Stimulated activated naive CD8-positive, alpha-beta T cell treated with anti-CD3 and anti-CD28 coated beads, Interleukin-15, Interleukin-2, amounts not matched to agents 100 ng/mL and 50 ng/mL, for 24 hours (primary cell): ENCODE results near the gene GPR158.

Source experiments
- H3K27ac Mint-ChIP-seq: one replicate; pipeline ENCODE4 v1.8.0; 2021; ENCODE audit warnings: mild to moderate bottlenecking, mixed read lengths
- H3K27me3 Mint-ChIP-seq: one replicate; pipeline ENCODE4 v1.8.0; 2021; ENCODE audit warnings: mixed read lengths
- H3K36me3 Mint-ChIP-seq: one replicate; pipeline ENCODE4 v1.8.0; 2021; ENCODE audit warnings: low read depth, mixed read lengths
- H3K4me1 Mint-ChIP-seq: one replicate; pipeline ENCODE4 v1.8.0; 2021; ENCODE audit warnings: low read depth, mixed read lengths
- H3K4me3 Mint-ChIP-seq: one replicate; pipeline ENCODE4 v1.8.0; 2021; ENCODE audit warnings: mild to moderate bottlenecking, mixed read lengths
- H3K9me3 Mint-ChIP-seq: one replicate; pipeline ENCODE4 v1.8.0; 2021; ENCODE audit warnings: mixed read lengths

Gene GPR158

DNA sequence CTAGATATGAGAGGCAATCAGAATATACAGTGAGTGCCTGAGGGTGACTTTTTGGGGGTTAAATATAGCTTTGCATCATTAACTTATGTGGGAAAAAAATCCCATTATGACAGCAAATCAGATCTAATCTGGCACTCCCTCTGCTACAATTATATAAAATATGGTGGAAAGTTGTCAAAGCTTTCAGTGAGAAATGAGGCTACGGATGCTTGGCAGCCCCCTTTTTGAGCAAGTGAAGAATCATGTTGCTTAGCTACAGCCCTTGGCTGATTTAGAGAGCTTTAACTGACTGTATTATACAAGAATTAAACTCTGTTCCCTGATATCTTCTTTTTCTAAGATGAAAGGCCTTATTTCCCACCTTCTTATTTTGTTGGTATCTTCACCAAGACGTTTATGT is 57.4 kb downstream of the GPR158 start:
- no peaks in the 10 kb centered on the region for H3K4me1 Mint-ChIP-seq
- peaks cover 4% of the 10 kb centered on the region for H3K9me3 Mint-ChIP-seq
- H3K27ac Mint-ChIP-seq = no peak overlapping the region
- H3K4me3 Mint-ChIP-seq = no peak overlapping the region
- H3K27me3 Mint-ChIP-seq = no peaks in the 10 kb centered on the region
- H3K36me3 Mint-ChIP-seq = no peaks in the 10 kb centered on the region

DNA sequence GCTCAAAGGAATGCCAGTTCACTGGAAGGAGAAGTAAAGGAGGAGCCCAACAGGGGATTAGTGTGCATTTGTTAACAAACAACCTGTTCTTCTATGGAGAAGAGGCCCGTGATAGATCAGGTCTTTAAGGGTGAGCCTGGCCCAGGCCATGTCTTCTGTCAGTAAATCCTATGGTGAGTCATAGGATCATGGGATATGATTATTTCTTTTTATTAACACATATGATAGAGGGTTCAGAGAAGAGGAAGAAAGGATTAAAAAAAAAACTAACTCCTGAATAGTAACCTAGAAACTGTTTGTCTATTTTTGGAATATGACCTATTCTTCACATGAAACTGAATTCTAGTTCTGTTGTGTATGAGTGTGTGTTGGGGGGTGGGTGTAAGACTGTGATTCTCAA is 70.4 kb downstream of the GPR158 start:
- Mint-ChIP-seq H3K4me1 (no peaks in the 10 kb centered on the region), H3K4me3 (no peak overlapping the region), H3K27me3 (no peaks in the 10 kb centered on the region), H3K27ac (no peak overlapping the region), H3K9me3 (no peaks in the 10 kb centered on the region), H3K36me3 (no peaks in the 10 kb centered on the region)

DNA sequence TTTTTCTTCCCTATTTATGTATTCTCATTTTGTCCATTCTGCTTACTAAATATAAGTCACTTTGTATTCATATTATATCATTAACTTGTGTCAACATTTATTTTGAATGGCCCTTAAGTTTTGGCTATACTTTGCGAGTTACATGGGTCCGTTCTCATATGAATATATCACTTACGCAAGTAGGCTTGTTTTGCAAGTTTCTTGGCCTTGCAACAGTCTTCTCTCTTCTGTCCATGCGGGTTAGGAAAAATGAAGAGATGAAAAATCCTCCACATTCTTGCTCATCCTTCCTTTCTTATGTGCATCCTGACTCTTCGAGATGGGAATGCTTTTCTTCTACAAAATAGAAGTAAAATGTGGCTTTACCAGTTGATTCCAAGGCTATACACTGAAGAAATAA is 82.8 kb downstream of the GPR158 start:
- H3K9me3 Mint-ChIP-seq = no peaks in the 10 kb centered on the region
- no peaks in the 10 kb centered on the region for H3K4me1 Mint-ChIP-seq

DNA sequence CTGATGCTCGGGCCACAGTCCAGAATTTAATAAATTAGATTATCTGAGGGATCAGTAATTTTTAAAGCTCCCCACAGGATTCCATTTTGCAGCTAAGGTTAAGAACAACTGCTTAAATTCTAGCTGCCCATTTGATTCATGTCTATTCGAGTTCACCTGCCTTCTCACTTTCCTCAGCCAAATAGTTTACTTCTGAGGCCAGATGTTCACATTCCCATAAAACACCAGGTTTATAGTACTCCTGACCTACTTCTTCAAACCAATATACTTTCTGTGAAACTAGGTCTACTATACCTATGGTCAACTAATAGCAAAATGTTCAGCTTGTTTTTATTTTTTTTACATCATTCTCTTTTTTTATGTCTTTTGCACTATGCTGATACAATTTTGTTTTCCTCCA is 86.3 kb downstream of the GPR158 start:
- Mint-ChIP-seq H3K27me3 (no peaks in the 10 kb centered on the region), H3K36me3 (no peaks in the 10 kb centered on the region), H3K9me3 (no peaks in the 10 kb centered on the region), H3K27ac (no peak overlapping the region), H3K4me3 (no peak overlapping the region), H3K4me1 (no peaks in the 10 kb centered on the region)

More for the DNA sequence above, 82.8 kb downstream of the GPR158 start:
- H3K27ac Mint-ChIP-seq = no peak overlapping the region
- no peak overlapping the region for H3K4me3 Mint-ChIP-seq
- no peaks in the 10 kb centered on the region for H3K27me3 Mint-ChIP-seq
- no peaks in the 10 kb centered on the region for H3K36me3 Mint-ChIP-seq

DNA sequence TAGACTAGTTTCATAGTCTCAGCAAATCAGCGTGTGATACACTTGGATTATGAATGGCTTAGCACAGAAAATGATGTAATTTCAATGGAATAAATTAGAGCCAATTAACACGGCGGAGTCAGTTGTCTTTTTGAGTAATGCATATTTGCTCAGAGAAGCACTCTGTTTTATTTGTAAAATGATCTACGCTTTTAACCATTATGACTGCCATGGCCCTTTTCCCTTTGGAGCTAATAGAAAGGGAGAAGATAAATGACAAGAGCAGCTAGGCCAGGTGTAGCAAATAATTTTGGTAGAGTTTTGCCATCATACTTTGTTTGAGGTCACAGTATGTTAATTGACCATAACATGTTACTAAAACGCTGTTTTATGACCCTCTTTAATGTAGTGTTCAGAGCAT is 86.8 kb downstream of the GPR158 start:
- Mint-ChIP-seq H3K36me3 (no peaks in the 10 kb centered on the region), H3K4me1 (no peaks in the 10 kb centered on the region), H3K4me3 (no peak overlapping the region), H3K27ac (no peak overlapping the region), H3K27me3 (no peaks in the 10 kb centered on the region), H3K9me3 (no peaks in the 10 kb centered on the region)

DNA sequence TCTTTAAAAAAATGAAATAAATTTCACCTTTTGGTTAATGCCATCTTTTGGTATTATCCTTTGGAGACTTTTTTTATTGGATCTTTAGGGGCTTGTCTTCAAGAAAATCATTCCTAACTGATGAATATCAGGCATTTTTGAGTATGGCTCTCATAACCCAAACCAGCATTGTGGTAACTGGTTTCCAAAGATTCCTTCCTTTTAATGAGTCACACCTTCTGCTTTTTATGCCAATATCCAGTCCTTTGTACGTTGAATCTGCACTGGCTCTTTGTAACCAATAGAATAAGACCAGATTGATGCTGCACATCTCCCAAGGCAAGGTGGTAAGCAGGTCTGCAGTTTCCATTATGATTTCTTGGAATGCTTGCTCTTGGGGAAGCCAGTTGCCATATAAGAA is 89.1 kb downstream of the GPR158 start:
- H3K27me3 Mint-ChIP-seq = no peaks in the 10 kb centered on the region
- no peaks in the 10 kb centered on the region for H3K9me3 Mint-ChIP-seq
- H3K4me1 Mint-ChIP-seq = no peaks in the 10 kb centered on the region
- no peaks in the 10 kb centered on the region for H3K36me3 Mint-ChIP-seq
- no peak overlapping the region for H3K4me3 Mint-ChIP-seq
- no peak overlapping the region for H3K27ac Mint-ChIP-seq

DNA sequence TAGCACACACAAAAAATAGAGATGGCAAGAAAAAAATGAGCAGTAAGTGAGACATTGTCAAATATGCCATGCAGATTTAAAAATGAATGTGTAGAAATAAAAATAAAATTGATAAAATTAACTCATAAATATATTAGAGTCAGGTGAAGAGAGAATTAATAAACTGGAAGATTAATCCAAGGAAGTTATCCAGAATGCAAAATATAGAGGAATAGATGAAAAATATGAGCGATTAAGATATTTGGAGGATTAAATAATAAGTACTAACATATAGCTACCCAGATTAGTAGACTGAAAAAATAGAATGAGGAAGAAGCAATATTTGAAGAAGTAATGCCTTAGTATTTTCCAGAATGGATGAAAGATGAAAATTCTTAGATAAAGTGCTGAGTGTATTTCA is 103.4 kb downstream of the GPR158 start:
- Mint-ChIP-seq H3K9me3 (peaks cover 23% of the 10 kb centered on the region), H3K27me3 (no peaks in the 10 kb centered on the region), H3K4me1 (no peaks in the 10 kb centered on the region), H3K4me3 (no peak overlapping the region), H3K36me3 (no peaks in the 10 kb centered on the region), H3K27ac (no peak overlapping the region)

DNA sequence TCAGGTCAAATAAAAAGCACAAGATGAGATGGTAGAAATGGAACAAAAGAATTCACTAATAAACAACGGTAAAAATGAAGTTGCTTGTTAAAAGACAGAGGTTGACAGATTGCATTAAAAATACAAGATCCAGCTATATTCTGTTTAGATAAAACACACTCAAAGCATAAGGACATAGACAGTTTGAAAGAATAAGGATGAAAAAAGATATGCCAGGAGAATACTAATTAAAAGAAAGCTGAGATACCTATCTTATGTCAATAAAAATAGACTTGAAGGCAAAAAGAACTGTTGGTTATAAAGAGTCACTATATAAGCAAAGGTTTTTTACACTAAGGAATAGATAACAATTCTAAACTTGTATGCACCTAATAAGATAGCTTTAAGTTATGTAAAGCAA is 105.3 kb downstream of the GPR158 start:
- Mint-ChIP-seq H3K27ac (no peak overlapping the region), H3K36me3 (no peaks in the 10 kb centered on the region), H3K4me1 (no peaks in the 10 kb centered on the region), H3K9me3 (peaks cover 23% of the 10 kb centered on the region), H3K4me3 (no peak overlapping the region), H3K27me3 (no peaks in the 10 kb centered on the region)

DNA sequence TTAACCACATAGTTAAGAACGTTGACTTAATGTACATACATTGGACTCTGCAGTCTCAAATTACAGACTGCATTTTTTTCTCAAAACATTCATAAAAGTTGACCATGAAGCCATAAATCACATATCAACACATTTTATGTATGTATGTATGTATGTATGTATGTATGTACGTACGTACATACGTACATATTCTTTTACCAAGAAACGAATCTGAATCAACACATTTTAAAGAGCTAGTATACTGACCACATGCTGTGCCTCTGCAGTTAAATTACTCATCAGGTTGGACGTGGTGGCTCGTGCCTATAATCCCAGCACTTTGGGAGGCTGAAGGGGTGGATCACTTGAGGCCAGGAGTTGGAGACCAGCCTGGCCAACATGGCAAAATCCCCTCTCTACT is 105.8 kb downstream of the GPR158 start:
- H3K4me3 Mint-ChIP-seq = no peak overlapping the region
- no peaks in the 10 kb centered on the region for H3K4me1 Mint-ChIP-seq
- H3K9me3 Mint-ChIP-seq = peaks cover 23% of the 10 kb centered on the region
- H3K36me3 Mint-ChIP-seq = no peaks in the 10 kb centered on the region
- H3K27ac Mint-ChIP-seq = no peak overlapping the region
- no peaks in the 10 kb centered on the region for H3K27me3 Mint-ChIP-seq

DNA sequence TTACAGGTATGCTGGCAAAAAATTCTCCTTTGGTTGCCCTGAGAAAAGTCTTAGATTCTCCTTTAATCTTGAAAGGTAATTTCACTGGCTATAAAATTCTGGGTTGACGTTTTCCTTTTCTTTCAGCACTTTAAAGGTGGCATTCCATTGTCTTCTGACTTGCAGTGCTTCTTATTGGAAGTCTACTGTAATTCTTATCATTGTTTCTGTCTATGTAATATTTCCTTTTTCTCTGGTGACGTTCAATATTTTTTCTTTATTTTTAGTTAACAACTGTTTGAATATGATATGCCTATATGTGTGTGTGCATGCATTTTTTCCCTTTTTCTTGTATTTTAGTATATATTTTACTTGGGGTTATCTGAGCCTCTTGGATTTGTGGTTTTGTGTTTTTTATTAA is 111.0 kb downstream of the GPR158 start:
- Mint-ChIP-seq H3K36me3 (no peaks in the 10 kb centered on the region), H3K4me3 (no peak overlapping the region), H3K27ac (no peak overlapping the region), H3K27me3 (no peaks in the 10 kb centered on the region), H3K9me3 (peaks cover 7% of the 10 kb centered on the region), H3K4me1 (no peaks in the 10 kb centered on the region)

DNA sequence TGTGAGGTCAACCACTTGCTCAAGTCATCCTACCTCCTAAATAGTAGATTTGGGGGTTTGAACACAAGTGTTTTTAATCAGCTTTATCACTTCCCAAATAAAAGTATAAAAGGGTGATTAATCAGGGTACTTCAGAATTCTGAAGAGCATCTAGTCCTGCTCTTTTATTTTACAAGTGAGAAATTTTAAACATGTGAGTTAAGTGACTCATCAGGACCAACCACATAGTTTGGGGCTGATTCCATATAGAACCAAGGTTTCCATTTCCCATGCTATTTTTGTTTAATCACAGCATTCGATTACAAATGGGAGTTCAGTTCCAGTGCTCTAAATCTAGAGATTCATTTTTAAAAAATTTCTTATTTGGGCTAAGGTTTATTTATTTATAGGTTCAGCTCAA is 113.4 kb downstream of the GPR158 start:
- peaks cover 7% of the 10 kb centered on the region for H3K9me3 Mint-ChIP-seq
- H3K36me3 Mint-ChIP-seq = no peaks in the 10 kb centered on the region
- no peak overlapping the region for H3K27ac Mint-ChIP-seq
- no peaks in the 10 kb centered on the region for H3K4me1 Mint-ChIP-seq
- no peaks in the 10 kb centered on the region for H3K27me3 Mint-ChIP-seq
- H3K4me3 Mint-ChIP-seq = no peak overlapping the region

DNA sequence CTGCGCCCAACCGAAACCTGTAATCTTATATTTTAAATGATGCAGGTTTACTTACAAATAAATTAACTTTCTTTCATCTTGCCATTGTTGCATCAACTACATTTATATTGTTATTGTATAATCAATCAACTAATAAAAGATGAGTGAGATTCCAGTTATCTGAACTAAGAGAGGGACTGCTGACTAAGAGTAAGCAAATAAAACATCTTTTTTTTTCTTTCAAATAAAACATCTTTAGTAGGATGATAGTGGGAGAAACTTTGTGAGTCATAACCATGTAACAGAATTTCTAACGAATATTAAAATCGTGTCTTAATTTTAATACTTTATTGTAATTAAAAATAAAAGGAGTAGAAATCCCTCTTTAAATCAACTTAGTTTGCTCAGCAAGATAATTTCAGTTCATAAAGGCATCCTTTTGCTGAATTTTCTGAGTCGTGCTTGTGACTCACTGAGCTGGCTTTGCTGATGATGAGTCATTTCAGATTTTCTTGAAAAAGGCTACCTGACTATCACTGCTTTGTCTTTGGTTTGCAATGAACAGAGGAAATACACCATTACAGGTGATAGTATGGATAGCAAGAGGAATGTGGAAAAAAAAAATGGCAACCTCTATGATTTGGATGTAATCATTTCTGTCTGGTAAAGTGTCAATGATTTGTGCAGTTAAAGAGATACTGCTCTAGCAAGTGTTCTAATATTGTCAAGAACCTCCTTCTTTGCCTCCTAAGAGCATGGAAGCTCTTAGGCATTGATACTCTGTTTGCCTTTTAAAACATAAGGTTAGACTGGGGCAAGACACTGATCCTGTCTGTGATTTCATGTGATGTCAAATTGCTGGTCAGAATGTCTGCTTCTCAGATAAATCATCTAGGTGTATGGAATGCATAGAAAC is 119.5 kb downstream of the GPR158 start:
- Mint-ChIP-seq H3K27ac (no peak overlapping the region), H3K4me1 (no peaks in the 10 kb centered on the region), H3K4me3 (no peak overlapping the region), H3K36me3 (no peaks in the 10 kb centered on the region), H3K27me3 (no peaks in the 10 kb centered on the region), H3K9me3 (no peaks in the 10 kb centered on the region)

DNA sequence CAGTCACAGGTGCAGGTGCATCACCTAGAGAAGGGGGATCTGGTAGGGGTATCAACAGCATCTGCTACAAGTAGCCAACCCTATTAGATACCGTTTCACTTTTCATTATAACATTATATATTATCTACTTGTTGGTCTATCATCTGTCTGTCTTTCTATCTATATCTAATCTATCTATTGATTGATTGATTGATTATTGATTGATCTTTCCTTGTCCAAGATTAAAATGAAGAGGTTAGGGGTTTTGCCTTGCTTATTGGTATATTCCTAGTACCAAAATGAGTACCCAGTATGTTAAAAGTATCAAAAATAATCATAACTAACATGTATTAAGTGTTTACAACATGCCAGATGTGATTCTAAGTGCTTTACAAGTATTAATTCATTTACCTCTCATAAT is 121.5 kb downstream of the GPR158 start:
- Mint-ChIP-seq H3K9me3 (no peaks in the 10 kb centered on the region), H3K36me3 (no peaks in the 10 kb centered on the region), H3K4me3 (no peak overlapping the region), H3K27ac (no peak overlapping the region), H3K4me1 (no peaks in the 10 kb centered on the region), H3K27me3 (no peaks in the 10 kb centered on the region)

DNA sequence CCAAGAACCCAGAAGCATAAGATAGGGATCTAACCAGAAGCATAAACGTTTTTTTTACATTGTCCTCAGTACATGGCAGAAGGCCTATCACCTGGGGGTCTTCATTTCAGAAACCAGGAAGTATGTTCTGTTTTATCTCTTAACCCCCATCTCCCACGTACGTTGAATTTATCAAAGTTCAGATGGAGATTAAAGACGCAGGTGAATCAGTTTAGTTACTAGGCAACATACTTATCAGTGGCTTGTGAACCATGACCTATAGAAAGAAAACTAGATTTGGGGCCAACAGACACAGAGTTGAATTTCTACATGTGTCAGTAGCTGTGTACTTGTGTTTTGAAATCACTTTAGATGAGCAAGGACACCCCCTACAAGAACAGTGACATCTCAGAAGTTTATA is 122.7 kb downstream of the GPR158 start:
- no peaks in the 10 kb centered on the region for H3K4me1 Mint-ChIP-seq
- no peak overlapping the region for H3K4me3 Mint-ChIP-seq
- H3K27ac Mint-ChIP-seq = no peak overlapping the region
- H3K27me3 Mint-ChIP-seq = no peaks in the 10 kb centered on the region
- no peaks in the 10 kb centered on the region for H3K9me3 Mint-ChIP-seq
- H3K36me3 Mint-ChIP-seq = no peaks in the 10 kb centered on the region

DNA sequence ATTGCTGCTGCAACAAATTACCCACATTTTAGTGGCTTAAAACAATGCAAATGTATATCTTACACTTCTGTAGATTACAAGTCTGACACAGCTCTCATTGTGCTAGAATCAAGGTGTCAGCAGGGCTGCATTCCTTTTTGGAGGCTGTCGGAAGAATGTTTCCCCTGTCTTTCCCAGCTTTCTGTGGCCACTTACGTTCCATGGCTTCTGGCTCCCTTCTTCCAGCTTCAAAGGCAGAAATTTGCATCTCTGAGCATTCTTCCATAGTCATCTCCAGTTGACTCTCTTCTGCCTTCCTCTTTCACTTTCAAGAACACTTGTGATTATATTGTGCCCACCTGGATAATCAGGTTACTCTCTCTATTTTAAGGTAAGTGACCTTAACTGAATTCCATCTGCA is 125.3 kb downstream of the GPR158 start:
- no peaks in the 10 kb centered on the region for H3K9me3 Mint-ChIP-seq
- H3K27me3 Mint-ChIP-seq = no peaks in the 10 kb centered on the region
- no peaks in the 10 kb centered on the region for H3K36me3 Mint-ChIP-seq
- H3K27ac Mint-ChIP-seq = no peak overlapping the region
- H3K4me1 Mint-ChIP-seq = no peaks in the 10 kb centered on the region
- H3K4me3 Mint-ChIP-seq = no peak overlapping the region

DNA sequence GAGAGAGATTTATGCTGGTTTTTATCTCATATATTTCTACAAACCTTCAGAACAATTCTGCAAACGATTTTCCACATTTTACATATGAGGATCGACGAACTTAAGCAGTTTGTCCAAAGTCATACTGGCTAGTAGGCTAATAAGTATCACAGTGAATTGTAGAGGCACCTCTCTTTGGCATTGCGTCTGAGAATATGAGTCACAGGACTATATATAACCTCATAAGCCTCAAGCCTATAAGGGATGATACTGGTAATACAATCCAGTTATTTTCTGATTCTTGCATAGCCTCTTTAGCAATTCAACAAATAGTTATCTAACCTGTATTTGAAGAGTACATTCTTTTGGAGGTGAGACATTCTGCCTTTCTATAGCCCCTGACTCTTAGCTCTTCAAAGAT is 129.8 kb downstream of the GPR158 start:
- no peaks in the 10 kb centered on the region for H3K36me3 Mint-ChIP-seq
- peaks cover 7% of the 10 kb centered on the region for H3K9me3 Mint-ChIP-seq
- no peak overlapping the region for H3K27ac Mint-ChIP-seq
- no peak overlapping the region for H3K4me3 Mint-ChIP-seq
- H3K4me1 Mint-ChIP-seq = no peaks in the 10 kb centered on the region
- no peaks in the 10 kb centered on the region for H3K27me3 Mint-ChIP-seq
